ENCODE measurements around the gene C11orf52. TPM values are rescaled to one million over a fixed set of nuclear protein-coding genes. Genes with fewer than 3 reads are reported as not detected.

C11orf52 gene
- total and polyA plus RNA-seq, 2 of the 13 experiments (the other 11 are each of a cell fraction or from before 2014, with no cell fraction given): 7.4 to 11.0 TPM

GRCh38 chr11:111935317-111936039 lies 16.8 kb downstream of the C11orf52 start (continued):
- TF ChIP-seq SNAPC2 (CRISPR knock-in tag; IDR thresholded peaks at IDR 0.05): no peak
- no peak for TF ChIP-seq KDM5B (CRISPR knock-in tag; IDR thresholded peaks at IDR 0.05; ENCODE audit: borderline replicate concordance)
- no peak for TF ChIP-seq JDP2 (CRISPR knock-in tag; IDR thresholded peaks at IDR 0.05; ENCODE audit: borderline replicate concordance)
- TF ChIP-seq MYNN (CRISPR knock-in tag; IDR thresholded peaks at IDR 0.05; ENCODE audit: low read depth): no peak
- TF ChIP-seq MBNL3 (CRISPR knock-in tag; conservative IDR thresholded peaks at IDR 0.05): no peak
- no peak for TF ChIP-seq MYC (CRISPR knock-in tag; IDR thresholded peaks at IDR 0.05; ENCODE audit: borderline replicate concordance)
- TF ChIP-seq HNRNPUL1 (IDR thresholded peaks at IDR 0.05; ENCODE audit: low read depth, low read length): no peak
- TF ChIP-seq THAP9 (CRISPR knock-in tag; IDR thresholded peaks at IDR 0.05; ENCODE audit: borderline replicate concordance): no peak
- TF ChIP-seq HDAC6 (IDR thresholded peaks at IDR 0.05; ENCODE audit: low read depth, low read length): no peak
- TF ChIP-seq GMEB1 (CRISPR knock-in tag; IDR thresholded peaks at IDR 0.05; ENCODE audit: borderline replicate concordance): 0 out of 2 replicates have a peak, but pooled peaks have one; percentile 34
- peak; percentile 43; the same call in 1 of the 2 replicates for TF ChIP-seq NR2C2 (CRISPR knock-in tag; IDR thresholded peaks at IDR 0.05; ENCODE audit: borderline replicate concordance)
- no peak for TF ChIP-seq ZNF547 (CRISPR knock-in tag; IDR thresholded peaks at IDR 0.05)
- TF ChIP-seq ZBTB33 (CRISPR knock-in tag; IDR thresholded peaks at IDR 0.05): no peak
- TF ChIP-seq PHF5A (CRISPR knock-in tag; IDR thresholded peaks at IDR 0.05; ENCODE audit: low read depth, unreplicated experiment): no peak
- no peak for TF ChIP-seq ZNF512B (CRISPR knock-in tag; IDR thresholded peaks at IDR 0.05; ENCODE audit: borderline replicate concordance)
- TF ChIP-seq ZNF652 (CRISPR knock-in tag; IDR thresholded peaks at IDR 0.05; ENCODE audit: borderline replicate concordance, low read depth): no peak
- TF ChIP-seq NRL (CRISPR knock-in tag; IDR thresholded peaks at IDR 0.05; ENCODE audit: borderline replicate concordance): no peak
- no peak for TF ChIP-seq ZFP36L1 (CRISPR knock-in tag; IDR thresholded peaks at IDR 0.05)
